ENCODE results near the gene TEKT3.

GRCh38 chr17:15343749-15344148 is 2.4 kb upstream of the TEKT3 start:
- TF ChIP-seq CTCF (IDR thresholded peaks at IDR 0.05) (no peak), POLR2A (IDR thresholded peaks at IDR 0.05) (no peak), POLR2AphosphoS5 (IDR thresholded peaks at IDR 0.05) (no peak), EP300 (IDR thresholded peaks at IDR 0.05; ENCODE audit: low read depth) (no peak)
